Ovary (tissue), 9 donors: Measurements from ENCODE around the gene DOK1. TPM values are rescaled to one million over a fixed set of nuclear protein-coding genes. Genes with fewer than 3 reads are reported as not detected.

Source experiments
- DNase-seq, 5 donors: peaks; one replicate each; pipeline ENCODE4 v3.0.0-alpha.2; 2019 to 2020
- H3K27ac ChIP-seq, 2 donors: fragments of 200-600 bp; one replicate each; pipeline versions ENCODE4 v1.5.1 to v1.8.0; 2019 to 2022
- H3K27me3 ChIP-seq: fragments of 200-600 bp; one replicate; pipeline ENCODE4 v1.8.0; 2022
- H3K36me3 ChIP-seq: fragments of 200-600 bp; sonication (generic); one replicate; pipeline ENCODE4 v1.5.1; 2019
- H3K4me1 ChIP-seq: one replicate; pipeline ENCODE4 v1.8.1; 2013; ENCODE audit warnings: mild to moderate bottlenecking, moderate library complexity; ENCODE audit not compliant: insufficient read depth
- H3K4me3 ChIP-seq: fragments of 200-600 bp; sonication (generic); one replicate; pipeline ENCODE4 v1.5.1; 2017
- H3K9me3 ChIP-seq, 2 donors: fragments of 200-600 bp in 1 of 2; sonication (generic) in 1 of 2; one replicate each; pipeline versions ENCODE4 v1.5.1 to v1.8.1; 2013 to 2019; ENCODE audit warnings: mild to moderate bottlenecking in 1 of 2, moderate library complexity in 1 of 2
- CTCF ChIP-seq, 3 donors: fragments of 450-650 bp in 2 of 3; fragments of 200-600 bp in 1 of 3; IDR thresholded peaks; one replicate each; pipeline versions ENCODE4 v1.5.1 to v1.8.0; 2016 to 2022; ENCODE audit warnings: antibody characterized with exemption in 3 of 3, mild to moderate bottlenecking in 1 of 3
- EP300 ChIP-seq: sonication (generic); formaldehyde crosslinking; IDR thresholded peaks from one replicate; pipeline ENCODE4 v1.6.1; 2017; ENCODE audit warnings: antibody characterized with exemption
- POLR2A ChIP-seq: fragments of 450-650 bp; IDR thresholded peaks from one replicate; pipeline ENCODE4 v1.6.1; 2017; ENCODE audit warnings: antibody characterized with exemption, mild to moderate bottlenecking, moderate library complexity
- WGBS, 3 donors: extraction: QIAGEN DNeasy Blood & Tissue Kit in 1 of 3; methylation state at CpG; one replicate each; pipeline versions ENCODE4 v1.1.5 to v1.1.7; 2013 to 2017; 5-methylcytosine and 5-hydroxymethylcytosine counted together
- intact Hi-C, 4 donors: fragments of 100-400 bp; cut with DNase I; formaldehyde crosslinking; loops; one replicate each; pipeline versions ENCODE4 v1.11.0 to v1.15.1; 2022 to 2023
- polyA plus RNA-seq, 2 donors: library from polyadenylated mRNA; stranded (reverse); fragments of 200-250 nt in 1 of 2; fragments of 350-450 nt in 1 of 2; fragmentation: Illumina TruSeq in 1 of 2; extraction: RNeasy Lipid Tissue Mini Kit (QIAGEN cat#74804) in 1 of 2; gene quantifications; one replicate each; pipeline ENCODE4 v1.2.3, GENCODE V29; 2013 to 2014
- total RNA-seq, 7 donors: library from RNA; depleted of rRNA in 2 of 7; stranded (reverse); fragments of >200 nt in 2 of 7; fragmentation: NEBNext Ultra II Directional in 3 of 7; extraction: Animal tissue kit (Norgen Biotek cat#: 25700) in 3 of 7; gene quantifications; one replicate each; pipeline versions ENCODE4 v1.1.0 to v1.2.4, GENCODE V29; 2016 to 2023
- donor health status: DM: no; HTN: no; CAD: no; lungs with moderate emphysema.
- donor health status: DM: no; HTN: no; CAD: no.
- donor health status: Bipolar disorder and iron deficiency.
- donor health status: DM: yes; HTN: yes; CAD: no.
- donor health status: DM: no; HTN: no; CAD: no.
- donor health status: DM: yes; HTN: yes; CAD: no.

DOK1 gene
- total and polyA plus RNA-seq, 9 donors, result 6.5 to 16.0 (median 12.9) TPM

DNA sequence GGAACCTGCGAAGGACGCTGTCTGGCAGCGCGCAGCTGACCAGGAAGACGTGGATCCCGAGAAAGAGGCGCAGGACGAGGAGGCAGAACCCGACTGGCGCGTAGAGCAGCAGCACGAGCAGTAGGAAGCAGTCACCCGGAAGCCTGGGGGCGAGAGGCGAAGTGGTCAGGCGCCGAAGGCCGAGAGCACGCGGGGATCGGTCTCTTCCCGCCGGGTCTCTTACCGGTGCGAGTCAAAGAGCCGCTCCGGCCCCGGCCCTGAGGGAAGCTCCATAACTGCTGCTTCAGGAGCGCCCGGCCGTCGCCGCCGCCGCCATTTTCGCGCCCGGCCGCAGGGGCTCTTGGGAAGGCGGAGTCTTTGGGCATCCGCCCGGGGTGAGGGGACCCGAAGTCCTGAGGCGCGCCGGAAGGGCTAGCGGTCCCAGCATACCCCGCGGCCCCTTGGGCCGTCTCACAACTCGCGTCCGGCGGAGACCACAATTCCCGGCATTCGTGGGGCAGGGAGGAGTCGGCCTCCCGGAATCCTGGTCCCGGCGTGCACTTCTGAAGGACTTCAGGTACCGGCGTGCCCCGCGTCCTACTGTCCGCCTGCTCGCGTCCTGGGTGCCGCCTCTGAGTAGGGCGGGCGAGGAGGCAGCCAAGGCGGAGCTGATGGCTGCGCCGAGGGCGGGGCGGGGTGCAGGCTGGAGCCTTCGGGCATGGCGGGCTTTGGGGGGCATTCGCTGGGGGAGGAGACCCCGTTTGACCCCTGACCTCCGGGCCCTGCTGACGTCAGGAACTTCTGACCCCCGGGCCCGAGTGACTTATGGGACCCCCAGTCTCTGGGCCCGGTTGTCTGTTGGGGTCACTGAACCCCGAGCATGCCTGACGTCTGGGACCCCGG lies 24.9 kb upstream of the DOK1 start, which contains the start of the genes AUP1 and HTRA2:
TSS of gene AUP1 (minus strand) at position 350 of the 882 bp plus-strand sequence. CDS start at position 273, 77 bp downstream.
TSS of gene HTRA2 (plus strand) at position 577 of the 882 bp plus-strand sequence. CDS start at position 651, 74 bp downstream.
- intact Hi-C loops, result loop anchor here in 1 of 4 donors (5.0 kb wide), 1 partner anchor 47 kb away; the partner anchor contains the start of genes CCDC142 and TTC31
- WGBS, 3 donors, result 0 to 1% (median 1%) methylated on average over 71 to 87 of the region's 87 CpGs
- Histone ChIP-seq H3K4me3 (peak within 1 kb of the TSS; percentile 92), H3K27me3 (no peaks in the 10 kb centered on the region), H3K4me1 (peaks cover 13% of the 10 kb centered on the region), H3K9me3 (no peaks in the 10 kb centered on the region), H3K36me3 (no peaks in the 10 kb centered on the region), H3K27ac (peak within 1 kb of the TSS in 1 of 2 donors; percentile 70)
- TF ChIP-seq EP300 (peak; percentile 79), CTCF (IDR thresholded peaks at IDR 0.05) (no peak), POLR2A (peak; percentile 85)
- DNase-seq, result peak; percentile 96 to 98 (median 97)

GRCh38 chr2:74530239-74531187 lies 24.0 kb upstream of the DOK1 start:
- no peaks in the 10 kb centered on the region for H3K36me3 ChIP-seq
- no peaks in the 10 kb centered on the region for H3K9me3 ChIP-seq
- H3K4me3 ChIP-seq, result peak overlapping the region; percentile 92
- intact Hi-C loops, result loop anchor here in 1 of 4 donors (5.0 kb wide), 1 partner anchor 48 kb away; the partner anchor contains the start of genes CCDC142 and TTC31
- TF ChIP-seq EP300 (no peak), CTCF (IDR thresholded peaks at IDR 0.05) (no peak), POLR2A (no peak)
- 1 to 2% (median 1%) methylated on average over 54 of the region's 54 CpGs for WGBS, 3 donors
- H3K27ac ChIP-seq, result peak overlapping the region in 1 of 2 donors; percentile 58
- no peak for DNase-seq
- H3K27me3 ChIP-seq, result no peaks in the 10 kb centered on the region
- peaks cover 13% of the 10 kb centered on the region for H3K4me1 ChIP-seq

GRCh38 chr2:74531666-74532065 lies 22.9 kb upstream of the DOK1 start:
- 83 to 86% (median 84%) methylated on average over 7 of the region's 7 CpGs for WGBS, 3 donors
- H3K9me3 ChIP-seq, result no peaks in the 10 kb centered on the region
- no peak overlapping the region for H3K4me3 ChIP-seq
- no peak overlapping the region for H3K27ac ChIP-seq
- no peaks in the 10 kb centered on the region for H3K36me3 ChIP-seq
- peaks cover 13% of the 10 kb centered on the region for H3K4me1 ChIP-seq
- TF ChIP-seq EP300 (no peak), CTCF (IDR thresholded peaks at IDR 0.05) (no peak), POLR2A (no peak)
- H3K27me3 ChIP-seq, result no peaks in the 10 kb centered on the region
- intact Hi-C loops, result loop anchor here in 1 of 4 donors (5.0 kb wide), 1 partner anchor 49 kb away; the partner anchor contains the start of genes CCDC142 and TTC31
- DNase-seq, result no peak

- TF ChIP-seq EP300 (no peak), POLR2A (no peak)
- Histone ChIP-seq H3K4me3 (no peak overlapping the region), H3K36me3 (no peaks in the 10 kb centered on the region), H3K4me1 (peaks cover 13% of the 10 kb centered on the region), H3K9me3 (no peaks in the 10 kb centered on the region), H3K27me3 (no peaks in the 10 kb centered on the region), H3K27ac (no peak overlapping the region)
- intact Hi-C loops, result loop anchor here in 1 of 4 donors (5.0 kb wide), 1 partner anchor 50 kb away; the partner anchor contains the start of genes CCDC142 and TTC31
- no peak for DNase-seq
Measured at GRCh38 chr2:74532222-74532621, 22.3 kb upstream of the DOK1 start.
